GM19099 (cell line): ENCODE data around the gene SERINC5.

Experiments
- POLR2A ChIP-seq: IDR thresholded peaks from 3 replicates; pipeline ENCODE4 v1.6.1; 2011; ENCODE audit warnings: low read depth; ENCODE audit not compliant: insufficient read length; ENCODE audit errors: extremely low read depth

SERINC5 gene

DNA sequence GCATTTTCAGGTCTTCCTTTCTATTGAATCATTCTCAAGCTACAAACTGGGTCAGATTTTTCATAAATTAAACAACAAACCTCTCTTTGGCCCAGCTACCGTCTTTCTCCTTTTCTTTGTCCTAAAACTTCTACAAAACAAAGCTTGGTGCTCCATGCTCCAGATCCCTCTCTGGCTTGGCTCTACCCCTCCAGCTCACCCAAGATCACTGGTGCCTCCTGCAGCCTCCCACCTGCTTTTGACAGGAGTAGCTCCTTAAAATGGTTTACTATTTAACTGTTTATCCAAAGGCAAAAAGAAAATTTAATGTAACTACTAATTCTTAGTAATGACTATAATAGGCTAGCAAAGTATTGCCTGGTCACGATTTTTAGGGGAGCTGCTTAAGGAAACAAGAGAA lies 10.7 kb upstream of the SERINC5 start:
- TF ChIP-seq POLR2A: no peak

GRCh38 chr5:80260461-80260860 lies 4.6 kb upstream of the SERINC5 start:
- TF ChIP-seq POLR2A: no peak

DNA sequence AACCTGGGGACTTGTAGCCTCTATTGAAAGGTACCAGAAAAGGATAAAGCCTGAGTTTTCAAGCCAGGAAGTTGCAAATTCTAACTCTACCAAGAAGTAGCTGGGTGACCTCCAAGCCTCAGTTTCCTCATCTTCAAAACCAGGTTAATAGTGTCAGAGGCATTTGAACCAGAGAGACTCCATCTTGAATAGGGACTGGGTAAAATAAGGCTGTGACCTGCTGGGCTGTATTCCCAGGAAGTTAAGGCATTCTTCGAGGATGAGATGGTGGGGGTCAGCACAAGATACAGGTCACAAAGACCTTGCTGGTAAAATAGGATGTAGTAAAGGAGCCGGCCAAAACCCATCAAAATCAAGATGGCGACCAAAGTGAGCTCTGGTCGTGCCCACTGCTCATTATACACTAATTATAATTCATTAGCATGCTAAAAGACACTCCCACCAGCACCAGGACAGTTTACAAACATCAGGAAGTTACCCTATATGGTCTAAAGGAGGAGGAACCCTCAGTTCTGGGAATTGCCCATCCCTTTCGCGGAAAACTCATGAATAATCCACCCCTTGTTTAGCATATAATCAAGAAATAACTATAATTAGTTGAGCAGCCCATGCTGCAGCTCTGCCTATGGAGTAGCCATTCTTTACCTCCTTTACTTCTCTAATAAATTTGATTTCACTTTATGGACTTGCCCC lies 3.8 kb upstream of the SERINC5 start:
- no peak for TF ChIP-seq POLR2A

DNA sequence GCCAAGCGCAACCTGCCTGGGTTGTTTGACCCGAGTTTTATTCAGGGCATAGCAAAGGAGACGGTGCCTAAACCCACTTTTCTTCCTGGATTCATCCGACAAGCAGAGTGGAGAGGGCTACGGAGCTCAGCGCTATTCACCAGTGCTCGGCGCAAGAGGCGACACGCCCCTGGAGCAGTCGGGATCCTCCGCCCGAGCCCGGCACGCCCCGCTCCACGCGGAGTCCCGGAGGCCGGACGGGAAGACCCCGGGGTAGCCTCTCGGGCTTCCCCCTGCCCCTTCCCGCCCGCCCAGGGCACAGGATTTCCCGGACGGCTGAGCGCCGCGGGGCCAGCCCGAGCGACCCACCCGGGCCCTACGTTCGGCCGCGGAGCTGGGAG lies 427 bp downstream of the SERINC5 start:
- no peak for TF ChIP-seq POLR2A

DNA sequence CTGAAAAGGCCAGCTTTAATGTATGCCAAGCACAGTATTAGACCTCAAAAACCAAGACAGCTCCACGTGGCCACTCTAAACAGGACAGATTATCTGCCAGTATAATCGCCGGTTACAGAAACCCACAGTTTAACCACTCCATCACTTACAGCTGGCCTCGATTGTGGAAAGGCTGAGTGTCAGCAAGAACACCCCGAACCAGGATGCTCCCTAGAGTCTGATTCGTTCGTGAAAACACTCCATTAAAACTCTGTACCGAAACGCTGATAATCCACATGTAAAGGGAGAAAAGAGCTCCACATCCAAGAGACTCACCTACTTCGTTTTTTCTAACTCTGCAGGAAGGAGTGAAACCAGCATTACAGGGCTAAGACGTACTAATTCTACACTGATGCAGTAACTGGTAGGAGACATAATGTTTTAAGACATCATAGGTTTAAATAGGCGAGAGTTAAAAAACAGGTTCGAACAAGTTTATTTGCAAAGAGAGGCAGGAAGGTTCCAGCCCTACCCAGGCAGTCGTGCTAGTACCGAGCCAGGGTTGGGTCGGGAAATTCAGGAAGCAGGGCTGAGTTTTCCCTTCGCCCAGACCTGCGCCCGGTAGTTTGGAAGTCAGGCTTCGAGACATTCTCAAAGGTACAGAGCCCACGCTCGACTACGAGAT lies 949 bp downstream of the SERINC5 start:
- no peak for TF ChIP-seq POLR2A

GRCh38 chr5:80251636-80252035 lies 4.2 kb downstream of the SERINC5 start:
- TF ChIP-seq POLR2A: no peak

DNA sequence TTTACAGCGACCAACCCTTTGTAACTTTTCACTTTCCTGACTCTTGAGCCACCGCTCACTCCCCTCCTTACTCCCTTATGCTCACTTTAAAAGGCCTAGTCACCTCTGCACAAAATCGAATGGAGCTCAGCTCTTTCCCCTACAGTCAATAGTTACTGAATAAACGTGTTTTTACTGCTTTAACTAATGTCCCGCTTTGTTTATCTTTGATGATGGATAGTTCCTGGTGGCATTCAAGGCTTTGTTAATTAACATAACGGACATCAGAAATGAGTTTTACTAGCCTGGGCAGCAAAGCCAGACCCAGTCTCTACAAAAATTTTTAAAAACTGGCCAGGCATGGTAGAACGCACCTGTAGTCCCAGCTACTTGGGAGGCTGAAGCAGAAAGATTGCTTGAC lies 5.0 kb downstream of the SERINC5 start:
- TF ChIP-seq POLR2A: no peak

DNA sequence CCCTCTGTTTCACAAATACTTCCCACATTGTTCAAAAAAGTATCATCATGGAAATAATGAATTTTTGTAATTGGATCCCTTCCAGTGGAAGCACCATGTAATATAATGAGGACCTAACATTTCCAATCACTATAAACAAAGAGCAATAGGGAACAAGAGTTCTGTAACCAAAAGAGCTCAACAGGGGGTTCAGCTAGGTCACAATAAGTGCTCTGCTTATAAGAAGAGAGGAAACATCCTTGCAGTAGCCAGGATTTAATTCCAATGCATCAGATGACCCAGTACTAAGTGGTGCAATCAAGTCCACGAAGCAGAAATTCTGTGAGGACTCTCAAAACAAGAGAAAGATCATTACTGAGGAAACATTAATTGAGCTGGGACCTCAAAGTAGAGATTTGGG lies 5.9 kb downstream of the SERINC5 start:
- no peak for TF ChIP-seq POLR2A

- TF ChIP-seq POLR2A: no peak
These were observed 7.5 kb downstream of the SERINC5 start for GRCh38 chr5:80248378-80248777.

- TF ChIP-seq POLR2A: no peak
These were observed 8.7 kb downstream of the SERINC5 start for GRCh38 chr5:80246995-80247729.

GRCh38 chr5:80246001-80246758 lies 9.7 kb downstream of the SERINC5 start:
- no peak for TF ChIP-seq POLR2A

GRCh38 chr5:80243567-80243966 lies 12.3 kb downstream of the SERINC5 start:
- TF ChIP-seq POLR2A: no peak

DNA sequence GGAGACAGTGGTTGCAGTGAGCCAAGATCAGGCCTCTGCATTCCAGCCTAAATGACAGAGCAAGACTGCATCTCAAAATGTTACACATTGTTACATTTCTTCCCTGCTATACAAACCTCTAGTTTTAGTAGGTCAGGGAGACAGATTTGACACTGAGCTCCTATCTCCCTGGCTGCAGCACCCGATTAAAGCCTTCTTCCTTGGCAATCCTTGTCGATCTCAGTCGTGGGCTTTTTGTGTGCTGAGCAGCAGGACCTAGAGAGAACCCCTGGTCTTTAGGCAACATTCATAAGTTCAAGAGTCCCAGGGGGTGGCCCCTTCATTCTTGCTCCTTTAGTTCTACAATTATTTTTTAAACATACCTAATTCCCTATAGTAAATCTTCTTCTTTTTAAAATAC lies 13.0 kb downstream of the SERINC5 start:
- TF ChIP-seq POLR2A: no peak

GRCh38 chr5:80240368-80240986 lies 15.4 kb downstream of the SERINC5 start:
- no peak for TF ChIP-seq POLR2A
